Caco-2 (cell line): ENCODE data around the gene GMPPA. TPM values are rescaled to one million over a fixed set of nuclear protein-coding genes. Genes with fewer than 3 reads are reported as not detected.

Source experiments
- BruUV-seq: library from RNA; stranded (reverse); fragments of 400-500 nt; replicated peaks from 2 replicates; lab custom pipeline; 2021; lab: Mats Ljungman, UMichigan
- CTCF ChIA-PET: fragments of 300-600 bp; sonication (Branson Sonifier 250); formaldehyde crosslinking; loops from one replicate; lab custom pipeline; 2022; ENCODE audit warnings: antibody characterized with exemption; lab: Charles Lee
- POLR2A ChIA-PET: fragments of 300-600 bp; sonication (Branson Sonifier 250); formaldehyde crosslinking; loops from one replicate; lab custom pipeline; 2022; ENCODE audit warnings: antibody characterized with exemption; lab: Charles Lee
- DNase-seq, 2 experiments: peaks; one replicate each; pipeline versions ENCODE4 v3.0.0 to v3.0.0-alpha.2; 2020 to 2022
- H3K27me3 ChIP-seq: replicated peaks from 2 replicates; pipeline ENCODE4 v1.6.0; 2011; ENCODE audit warnings: low read length; ENCODE audit not compliant: control insufficient read depth, insufficient read depth
- H3K36me3 ChIP-seq: 2 replicates; pipeline ENCODE4 v1.5.1; 2011; ENCODE audit warnings: low read length; ENCODE audit not compliant: control insufficient read depth, insufficient read depth
- H3K4me1 ChIP-seq: fragments of 250-450 bp; sonication (Bioruptor Pico); 2 replicates; pipeline ENCODE4 v1.5.1; 2020; ENCODE audit warnings: mild to moderate bottlenecking
- H3K4me3 ChIP-seq: 2 replicates; pipeline ENCODE4 v1.5.1; 2011; ENCODE audit warnings: low read depth, mild to moderate bottlenecking, control low read depth, low read length
- H3K9me3 ChIP-seq: fragments of 250-450 bp; sonication (Bioruptor Pico); 2 replicates; pipeline ENCODE4 v1.5.1; 2020; ENCODE audit warnings: mild to moderate bottlenecking, moderate library complexity
- H3K27ac Mint-ChIP-seq: one replicate; pipeline ENCODE4 v1.8.0; 2022; ENCODE audit warnings: mixed read lengths; ENCODE audit not compliant: unreplicated experiment
- H3K27me3 Mint-ChIP-seq: one replicate; pipeline ENCODE4 v1.8.0; 2022; ENCODE audit warnings: mixed read lengths; ENCODE audit not compliant: insufficient read depth, unreplicated experiment
- H3K36me3 Mint-ChIP-seq: one replicate; pipeline ENCODE4 v1.8.0; 2022; ENCODE audit warnings: mild to moderate bottlenecking, mixed read lengths; ENCODE audit not compliant: insufficient read depth, unreplicated experiment
- H3K4me1 Mint-ChIP-seq: one replicate; pipeline ENCODE4 v1.8.0; 2022; ENCODE audit warnings: low read depth, mixed read lengths; ENCODE audit not compliant: unreplicated experiment
- H3K4me3 Mint-ChIP-seq: one replicate; pipeline ENCODE4 v1.8.0; 2022; ENCODE audit warnings: mild to moderate bottlenecking, moderate library complexity, mixed read lengths; ENCODE audit not compliant: unreplicated experiment
- H3K9me3 Mint-ChIP-seq: one replicate; pipeline ENCODE4 v1.8.0; 2022; ENCODE audit warnings: mixed read lengths; ENCODE audit not compliant: unreplicated experiment
- intact Hi-C: fragments of 100-400 bp; cut with micrococcal nuclease; formaldehyde crosslinking; loops from one replicate; pipeline ENCODE4 v1.10.0; 2022; ENCODE audit not compliant: unreplicated experiment
- total RNA-seq: library from RNA; stranded (reverse); gene quantifications from 2 replicates; pipeline ENCODE4 v1.2.3, GENCODE V29; 2022
- TF ChIP-seq, protein P1 (sequence below), 2 experiments: fragments of 200-600 bp in 1 of 2; IDR thresholded peaks; 1 replicate in 1 of 2; 2 replicates in 1 of 2; pipeline versions ENCODE4 v1.5.1 to v1.8.0; 2011 to 2022; ENCODE audit warnings: antibody characterized with exemption in 1 of 2, control low read depth in 1 of 2, inconsistent platforms in 1 of 2, low read depth in 1 of 2, low read length in 1 of 2, mild to moderate bottlenecking in 1 of 2, moderate library complexity in 1 of 2; ENCODE audit not compliant: insufficient read depth in 1 of 2, severe bottlenecking in 1 of 2, unreplicated experiment in 1 of 2

GMPPA gene
- total RNA-seq, 1 experiment from 2014 or later: 53.7 TPM

DNA sequence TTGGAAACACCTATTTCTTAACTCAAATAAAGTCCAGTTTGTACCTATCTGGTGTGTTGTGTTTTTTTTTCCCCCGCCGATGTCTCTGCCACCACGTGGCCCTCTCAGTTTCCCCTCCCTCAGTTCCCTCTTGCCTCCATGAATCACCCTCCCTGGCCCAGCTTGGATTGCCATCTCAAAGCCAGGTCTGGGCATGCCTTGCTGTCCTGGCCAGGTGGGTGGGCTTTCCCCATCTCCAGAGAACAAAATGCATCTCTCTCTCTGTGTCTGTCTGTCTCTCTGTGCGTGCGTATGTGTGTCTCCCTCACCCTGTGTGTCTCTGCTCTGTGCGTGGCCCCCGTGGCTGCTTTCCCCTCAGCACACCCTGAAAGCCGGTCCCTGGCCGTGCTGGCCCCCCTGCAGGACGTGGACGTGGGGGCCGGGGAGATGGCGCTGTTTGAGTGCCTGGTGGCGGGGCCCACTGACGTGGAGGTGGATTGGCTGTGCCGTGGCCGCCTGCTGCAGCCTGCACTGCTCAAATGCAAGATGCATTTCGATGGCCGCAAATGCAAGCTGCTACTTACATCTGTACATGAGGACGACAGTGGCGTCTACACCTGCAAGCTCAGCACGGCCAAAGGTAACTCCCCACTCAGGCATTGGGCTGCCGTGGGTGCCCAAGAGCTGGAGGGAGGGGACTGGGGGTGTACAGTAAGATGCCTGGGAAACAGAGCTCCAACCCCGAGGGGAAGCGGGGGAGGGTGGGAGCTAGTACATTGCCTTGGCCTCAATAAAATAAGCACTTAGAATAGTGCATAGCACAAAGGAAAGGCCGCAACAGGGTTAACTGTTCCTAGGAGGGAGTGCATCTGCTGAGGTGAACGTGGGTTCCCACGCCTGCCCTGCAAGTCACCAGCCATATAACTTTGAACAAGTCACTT is 31.6 kb upstream of the GMPPA start:
- H3K9me3 ChIP-seq: no peaks in the 10 kb centered on the region
- ChIA-PET CTCF (no interaction called here), POLR2A (no interaction called here)
- Mint-ChIP-seq H3K27me3 (no peaks in the 10 kb centered on the region), H3K9me3 (no peaks in the 10 kb centered on the region), H3K4me3 (no peak overlapping the region), H3K27ac (no peak overlapping the region), H3K36me3 (peaks cover 7% of the 10 kb centered on the region), H3K4me1 (no peaks in the 10 kb centered on the region)
- TF ChIP-seq, protein P1, sequence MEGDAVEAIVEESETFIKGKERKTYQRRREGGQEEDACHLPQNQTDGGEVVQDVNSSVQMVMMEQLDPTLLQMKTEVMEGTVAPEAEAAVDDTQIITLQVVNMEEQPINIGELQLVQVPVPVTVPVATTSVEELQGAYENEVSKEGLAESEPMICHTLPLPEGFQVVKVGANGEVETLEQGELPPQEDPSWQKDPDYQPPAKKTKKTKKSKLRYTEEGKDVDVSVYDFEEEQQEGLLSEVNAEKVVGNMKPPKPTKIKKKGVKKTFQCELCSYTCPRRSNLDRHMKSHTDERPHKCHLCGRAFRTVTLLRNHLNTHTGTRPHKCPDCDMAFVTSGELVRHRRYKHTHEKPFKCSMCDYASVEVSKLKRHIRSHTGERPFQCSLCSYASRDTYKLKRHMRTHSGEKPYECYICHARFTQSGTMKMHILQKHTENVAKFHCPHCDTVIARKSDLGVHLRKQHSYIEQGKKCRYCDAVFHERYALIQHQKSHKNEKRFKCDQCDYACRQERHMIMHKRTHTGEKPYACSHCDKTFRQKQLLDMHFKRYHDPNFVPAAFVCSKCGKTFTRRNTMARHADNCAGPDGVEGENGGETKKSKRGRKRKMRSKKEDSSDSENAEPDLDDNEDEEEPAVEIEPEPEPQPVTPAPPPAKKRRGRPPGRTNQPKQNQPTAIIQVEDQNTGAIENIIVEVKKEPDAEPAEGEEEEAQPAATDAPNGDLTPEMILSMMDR (IDR thresholded peaks at IDR 0.05; ENCODE audit: insufficient read depth in 1 of 2, low read depth in 1 of 2, low read length in 1 of 2, severe bottlenecking in 1 of 2, unreplicated experiment in 1 of 2): no peak
- no peak for DNase-seq
- no peak overlapping the region for H3K4me3 ChIP-seq
- H3K4me1 ChIP-seq: no peaks in the 10 kb centered on the region
- H3K36me3 ChIP-seq: no peaks in the 10 kb centered on the region
- no TSS peak for BruUV-seq
- H3K27me3 ChIP-seq: no peaks in the 10 kb centered on the region
- intact Hi-C loops: no loop called here

- peaks cover 7% of the 10 kb centered on the region for H3K36me3 Mint-ChIP-seq
- H3K4me1 Mint-ChIP-seq: no peaks in the 10 kb centered on the region
- no TSS peak for BruUV-seq
- no peaks in the 10 kb centered on the region for H3K4me1 ChIP-seq
- no peak overlapping the region for H3K4me3 Mint-ChIP-seq
- intact Hi-C loops: no loop called here
- ChIA-PET POLR2A (no interaction called here), CTCF (no interaction called here)
- TF ChIP-seq, protein P1 (IDR thresholded peaks at IDR 0.05; ENCODE audit: insufficient read depth in 1 of 2, low read depth in 1 of 2, low read length in 1 of 2, severe bottlenecking in 1 of 2, unreplicated experiment in 1 of 2): no peak
- no peaks in the 10 kb centered on the region for H3K27me3 Mint-ChIP-seq
- DNase-seq: no peak
- no peaks in the 10 kb centered on the region for H3K27me3 ChIP-seq
- H3K9me3 ChIP-seq: no peaks in the 10 kb centered on the region
- H3K36me3 ChIP-seq: no peaks in the 10 kb centered on the region
- H3K9me3 Mint-ChIP-seq: no peaks in the 10 kb centered on the region
- no peak overlapping the region for H3K27ac Mint-ChIP-seq
- no peak overlapping the region for H3K4me3 ChIP-seq
Measured at GRCh38 chr2:219467736-219468075, 31.0 kb upstream of the GMPPA start.

DNA sequence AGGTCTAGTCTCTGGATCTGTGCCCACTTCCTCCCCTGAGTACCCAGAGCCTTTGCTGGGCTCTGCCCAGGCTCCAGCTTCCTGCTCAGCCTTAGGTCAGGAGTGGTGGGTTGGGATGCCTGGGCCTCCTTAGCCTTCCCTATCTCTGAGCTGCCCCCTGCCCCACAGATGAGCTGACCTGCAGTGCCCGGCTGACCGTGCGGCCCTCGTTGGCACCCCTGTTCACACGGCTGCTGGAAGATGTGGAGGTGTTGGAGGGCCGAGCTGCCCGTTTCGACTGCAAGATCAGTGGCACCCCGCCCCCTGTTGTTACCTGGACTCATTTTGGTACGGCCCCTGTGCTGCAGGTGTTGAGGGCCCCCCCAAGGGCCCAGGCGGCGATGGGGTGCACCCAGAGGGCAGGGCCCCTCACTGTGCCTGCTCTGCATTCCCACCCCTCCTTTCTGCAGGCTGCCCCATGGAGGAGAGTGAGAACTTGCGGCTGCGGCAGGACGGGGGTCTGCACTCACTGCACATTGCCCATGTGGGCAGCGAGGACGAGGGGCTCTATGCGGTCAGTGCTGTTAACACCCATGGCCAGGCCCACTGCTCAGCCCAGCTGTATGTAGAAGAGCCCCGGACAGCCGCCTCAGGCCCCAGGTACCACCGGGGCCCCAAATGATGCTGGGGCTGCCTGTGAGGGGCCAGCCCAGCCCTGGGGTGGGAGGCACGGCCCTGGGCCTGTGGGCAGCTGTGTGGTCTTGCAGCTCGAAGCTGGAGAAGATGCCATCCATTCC is 30.1 kb upstream of the GMPPA start:
- BruUV-seq: no TSS peak
- Histone ChIP-seq H3K9me3 (no peaks in the 10 kb centered on the region), H3K36me3 (no peaks in the 10 kb centered on the region), H3K4me1 (no peaks in the 10 kb centered on the region), H3K27me3 (no peaks in the 10 kb centered on the region), H3K4me3 (no peak overlapping the region)
- Mint-ChIP-seq H3K36me3 (peaks cover 7% of the 10 kb centered on the region), H3K9me3 (no peaks in the 10 kb centered on the region), H3K27ac (no peak overlapping the region), H3K27me3 (no peaks in the 10 kb centered on the region), H3K4me1 (no peaks in the 10 kb centered on the region), H3K4me3 (no peak overlapping the region)
- TF ChIP-seq, protein P1 (IDR thresholded peaks at IDR 0.05; ENCODE audit: insufficient read depth in 1 of 2, low read depth in 1 of 2, low read length in 1 of 2, severe bottlenecking in 1 of 2, unreplicated experiment in 1 of 2): no peak
- POLR2A ChIA-PET: no interaction called here
- CTCF ChIA-PET: no interaction called here
- intact Hi-C loops: no loop called here
- DNase-seq: no peak
